BJ (cell line): ENCODE results near the gene TSPAN11. TPM values are rescaled to one million over a fixed set of nuclear protein-coding genes. Genes with fewer than 3 reads are reported as not detected.

ENCODE experiments used
- CTCF ChIA-PET: fragments of 350-600 bp; formaldehyde crosslinking; extraction: SDS; loops from one replicate; lab custom pipeline; 2021; ENCODE audit warnings: antibody characterized with exemption, inconsistent platforms; lab: Yijun Ruan, JAX
- POLR2A ChIA-PET: fragments of 300-600 bp; sonication (Branson Sonifier 250); formaldehyde crosslinking; extraction: SDS; loops from one replicate; lab custom pipeline; 2021; ENCODE audit warnings: antibody characterized with exemption; lab: Charles Lee
- DNase-seq: peaks from one replicate; pipeline ENCODE4 v3.0.0-alpha.2; 2011; ENCODE audit warnings: low read depth
- H3K27me3 ChIP-seq: 2 replicates; pipeline ENCODE4 v1.6.0; 2011; ENCODE audit warnings: low read length; ENCODE audit not compliant: control insufficient read depth, insufficient read depth
- H3K36me3 ChIP-seq: 2 replicates; pipeline ENCODE4 v1.5.1; 2011; ENCODE audit warnings: low read length; ENCODE audit not compliant: control insufficient read depth, insufficient read depth
- H3K4me3 ChIP-seq: 2 replicates; pipeline ENCODE4 v1.5.1; 2011; ENCODE audit warnings: low read depth, mild to moderate bottlenecking, control low read depth, low read length
- CTCF ChIP-seq: IDR thresholded peaks from 2 replicates; pipeline ENCODE4 v1.5.1; 2011; ENCODE audit warnings: low read depth, mild to moderate bottlenecking, control low read depth, inconsistent platforms, low read length, moderate library complexity; ENCODE audit not compliant: insufficient read depth
- polyA plus RNA-seq: library from polyadenylated mRNA; depleted of rRNA; stranded (reverse); fragments of >200 nt; gene quantifications from 2 replicates; pipeline ENCODE4 v1.2.3, GENCODE V29; 2011

The TSPAN11 gene
- polyA plus RNA-seq, 1 experiment, result 0.64 TPM

DNA sequence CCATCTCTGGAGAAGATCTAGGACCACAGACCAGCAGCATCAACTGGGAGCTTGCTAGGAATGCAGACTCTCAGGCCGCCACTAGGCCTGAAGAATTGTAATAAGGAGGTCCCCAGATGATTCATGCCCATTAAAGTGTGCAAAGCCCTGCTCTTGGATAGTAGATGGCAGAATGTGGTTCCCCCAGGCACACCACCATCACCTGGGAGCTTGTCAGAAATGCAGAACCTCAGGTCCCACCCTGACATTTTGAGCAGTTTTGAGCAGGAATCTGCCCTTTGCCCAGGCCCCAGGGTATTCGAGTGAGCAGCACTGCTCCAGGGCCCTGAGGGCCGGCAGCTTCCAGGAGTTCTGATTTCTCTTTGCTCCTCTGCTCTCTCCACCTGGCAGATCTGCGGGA, 64.9 kb downstream of the TSPAN11 start:
- no peak overlapping the region for H3K4me3 ChIP-seq
- CTCF ChIA-PET, result interaction anchor here (0.9 to 15.1 kb wide), 3 partner anchors 66 to 233 kb away, joined by 3 to 324 read pairs (median 3); no protein-coding TSS in a partner anchor

GRCh38 chr12:30992381-30992780, 65.8 kb downstream of the TSPAN11 start:
- no peak overlapping the region for H3K4me3 ChIP-seq
- TF ChIP-seq CTCF, result no peak
- POLR2A ChIA-PET, result no interaction called here
- no peaks in the 10 kb centered on the region for H3K36me3 ChIP-seq
- DNase-seq, result no peak
- H3K27me3 ChIP-seq, result 0 out of 2 replicates have a peak, but pooled peaks cover 1% of the 10 kb centered on the region
- CTCF ChIA-PET, result interaction anchor here (1.0 to 15.1 kb wide), 3 partner anchors 11 to 145 kb away, joined by 4 to 324 read pairs (median 4); no protein-coding TSS in a partner anchor

More for the DNA sequence above, 64.9 kb downstream of the TSPAN11 start:
- 0 out of 2 replicates have a peak, but pooled peaks cover 1% of the 10 kb centered on the region for H3K27me3 ChIP-seq
- DNase-seq, result no peak
- POLR2A ChIA-PET, result interaction anchor here (0.5 kb wide), 1 partner anchor 11 kb away, joined by 3 read pairs; no protein-coding TSS in a partner anchor
- H3K36me3 ChIP-seq, result no peaks in the 10 kb centered on the region
- no peak for TF ChIP-seq CTCF

DNA sequence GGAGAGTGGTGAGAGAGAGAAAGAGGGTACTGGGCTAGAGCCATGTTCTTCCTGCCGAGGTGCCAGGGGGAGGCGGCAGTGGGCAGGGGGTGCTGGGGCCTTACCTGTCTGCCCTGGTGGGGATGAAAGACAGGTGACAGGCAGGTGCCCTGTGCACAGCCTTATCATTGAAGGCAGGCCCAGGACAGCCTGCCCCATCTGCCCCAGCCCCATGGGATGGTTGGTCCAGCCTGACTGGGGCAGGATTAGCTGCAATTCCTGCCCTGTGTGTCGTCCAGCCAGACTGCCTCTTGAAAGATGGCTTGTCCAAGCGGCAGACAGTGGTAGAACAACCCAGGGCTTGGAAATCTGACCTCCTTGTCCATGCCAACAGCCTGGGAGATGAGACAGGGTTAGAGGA, 67.2 kb downstream of the TSPAN11 start:
- ChIA-PET POLR2A (no interaction called here), CTCF (interaction anchor here (15.1 kb wide), 1 partner anchor 146 kb away, joined by 324 read pairs; no protein-coding TSS in a partner anchor)
- DNase-seq, result no peak
- 0 out of 2 replicates have a peak, but pooled peaks cover 1% of the 10 kb centered on the region for H3K27me3 ChIP-seq
- H3K4me3 ChIP-seq, result no peak overlapping the region
- no peaks in the 10 kb centered on the region for H3K36me3 ChIP-seq
- TF ChIP-seq CTCF, result no peak

DNA sequence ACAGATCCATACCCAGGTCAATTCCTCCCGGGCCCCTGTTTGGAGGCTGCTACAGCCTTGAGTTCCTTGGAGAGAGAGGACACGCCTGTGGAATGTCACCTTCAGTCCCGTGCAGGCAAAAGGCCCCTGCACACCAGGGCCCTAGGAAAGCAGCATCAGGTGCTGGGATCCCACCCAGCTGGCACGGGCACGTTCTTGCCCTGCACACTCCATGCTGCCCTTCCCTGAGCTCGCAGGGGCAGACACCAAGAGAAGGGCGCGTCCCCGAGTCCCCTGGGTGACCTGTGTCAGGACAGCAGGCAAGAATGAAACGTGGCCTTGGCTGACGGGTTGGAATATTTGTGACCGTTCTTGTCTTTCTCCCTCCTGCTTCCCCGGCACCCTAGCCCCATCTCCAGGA, 67.7 kb downstream of the TSPAN11 start:
- TF ChIP-seq CTCF, result no peak
- POLR2A ChIA-PET, result no interaction called here
- CTCF ChIA-PET, result interaction anchor here (4.0 kb wide), 1 partner anchor 8 kb away, joined by 14 read pairs; no protein-coding TSS in a partner anchor
- H3K27me3 ChIP-seq, result no peaks in the 10 kb centered on the region
- H3K36me3 ChIP-seq, result no peaks in the 10 kb centered on the region
- DNase-seq, result no peak
- no peak overlapping the region for H3K4me3 ChIP-seq

DNA sequence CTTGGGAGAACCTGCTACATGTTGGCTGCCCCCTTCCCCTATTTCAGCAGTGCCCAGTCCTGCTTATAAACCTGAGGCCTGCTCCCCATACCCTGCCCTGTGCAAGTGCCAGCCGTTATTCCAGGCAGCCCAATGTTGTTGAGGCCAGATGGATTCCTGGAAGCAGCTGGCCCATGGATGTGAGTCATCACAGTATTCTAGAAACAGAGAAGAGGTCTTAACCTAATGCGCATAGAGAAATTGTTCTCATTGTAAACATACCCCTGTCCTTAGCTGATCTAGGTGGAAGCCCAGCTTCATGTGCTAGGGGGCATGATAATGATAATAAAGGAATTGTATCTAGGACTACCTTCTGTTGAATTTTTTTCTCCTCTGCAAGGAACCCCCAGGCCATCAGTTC, 69.7 kb downstream of the TSPAN11 start:
- ChIA-PET POLR2A (interaction anchor here (0.5 to 0.6 kb wide), 2 partner anchors 44 to 410 kb away, joined by 3 read pairs; no protein-coding TSS in a partner anchor), CTCF (interaction anchor here (0.7 to 4.0 kb wide), 5 partner anchors 10 to 276 kb away, joined by 3 to 14 read pairs (median 5); no protein-coding TSS in a partner anchor)
- Histone ChIP-seq H3K36me3 (no peaks in the 10 kb centered on the region), H3K27me3 (no peaks in the 10 kb centered on the region), H3K4me3 (no peak overlapping the region)
- TF ChIP-seq CTCF, result no peak
- no peak for DNase-seq
